Suppressor macrophage treated with lipopolysaccharide for 1 hour (primary cell): ENCODE results near the gene PIK3IP1.
A peak's percentile ranks its signal among the peaks of the same experiment; 100 is the strongest.

Experiments
- DNase-seq, 3 donors: peaks; one replicate each; pipeline ENCODE4 v3.0.0-alpha.2; 2020 to 2022

The PIK3IP1 gene

DNA sequence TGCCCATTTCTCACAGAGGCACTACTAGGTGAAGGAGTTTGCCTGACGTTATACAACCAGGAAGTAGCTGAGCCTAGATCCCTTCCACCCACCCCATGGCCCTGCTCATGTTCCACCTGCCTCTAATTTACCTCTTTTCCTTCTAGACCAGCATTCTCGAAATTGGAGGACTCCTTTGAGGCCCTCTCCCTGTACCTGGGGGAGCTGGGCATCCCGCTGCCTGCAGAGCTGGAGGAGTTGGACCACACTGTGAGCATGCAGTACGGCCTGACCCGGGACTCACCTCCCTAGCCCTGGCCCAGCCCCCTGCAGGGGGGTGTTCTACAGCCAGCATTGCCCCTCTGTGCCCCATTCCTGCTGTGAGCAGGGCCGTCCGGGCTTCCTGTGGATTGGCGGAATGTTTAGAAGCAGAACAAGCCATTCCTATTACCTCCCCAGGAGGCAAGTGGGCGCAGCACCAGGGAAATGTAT lies 14.1 kb downstream of the PIK3IP1 start:
- DNase-seq, result no peak

DNA sequence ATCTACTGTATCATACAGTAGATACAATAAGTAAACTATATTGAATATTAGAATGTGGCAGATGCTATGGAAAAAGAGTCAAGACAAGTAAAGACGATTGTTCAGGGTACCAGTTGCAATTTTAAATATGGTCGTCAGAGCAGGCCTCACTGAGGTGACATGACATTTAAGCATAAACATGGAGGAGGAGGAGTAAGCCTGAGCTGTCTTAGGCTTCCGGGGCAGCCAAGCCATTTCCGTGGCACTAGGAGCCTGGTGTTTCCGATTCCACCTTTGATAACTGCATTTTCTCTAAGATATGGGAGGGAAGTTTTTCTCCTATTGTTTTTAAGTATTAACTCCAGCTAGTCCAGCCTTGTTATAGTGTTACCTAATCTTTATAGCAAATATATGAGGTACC lies 14.5 kb downstream of the PIK3IP1 start:
- no peak for DNase-seq

DNA sequence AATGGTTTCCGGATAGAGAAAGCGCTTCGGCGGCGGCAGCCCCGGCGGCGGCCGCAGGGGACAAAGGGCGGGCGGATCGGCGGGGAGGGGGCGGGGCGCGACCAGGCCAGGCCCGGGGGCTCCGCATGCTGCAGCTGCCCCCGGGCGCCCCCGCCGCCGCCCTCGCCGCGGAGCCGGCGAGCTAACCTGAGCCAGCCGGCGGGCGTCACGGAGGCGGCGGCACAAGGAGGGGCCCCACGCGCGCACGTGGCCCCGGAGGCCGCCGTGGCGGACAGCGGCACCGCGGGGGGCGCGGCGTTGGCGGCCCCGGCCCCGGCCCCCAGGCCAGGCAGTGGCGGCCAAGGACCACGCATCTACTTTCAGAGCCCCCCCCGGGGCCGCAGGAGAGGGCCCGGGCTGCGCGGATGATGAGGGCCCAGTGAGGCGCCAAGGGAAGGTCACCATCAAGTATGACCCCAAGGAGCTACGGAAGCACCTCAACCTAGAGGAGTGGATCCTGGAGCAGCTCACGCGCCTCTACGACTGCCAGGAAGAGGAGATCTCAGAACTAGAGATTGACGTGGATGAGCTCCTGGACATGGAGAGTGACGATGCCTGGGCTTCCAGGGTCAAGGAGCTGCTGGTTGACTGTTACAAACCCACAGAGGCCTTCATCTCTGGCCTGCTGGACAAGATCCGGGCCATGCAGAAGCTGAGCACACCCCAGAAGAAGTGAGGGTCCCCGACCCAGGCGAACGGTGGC lies 15.7 kb downstream of the PIK3IP1 start:
- DNase-seq, result no peak

DNA sequence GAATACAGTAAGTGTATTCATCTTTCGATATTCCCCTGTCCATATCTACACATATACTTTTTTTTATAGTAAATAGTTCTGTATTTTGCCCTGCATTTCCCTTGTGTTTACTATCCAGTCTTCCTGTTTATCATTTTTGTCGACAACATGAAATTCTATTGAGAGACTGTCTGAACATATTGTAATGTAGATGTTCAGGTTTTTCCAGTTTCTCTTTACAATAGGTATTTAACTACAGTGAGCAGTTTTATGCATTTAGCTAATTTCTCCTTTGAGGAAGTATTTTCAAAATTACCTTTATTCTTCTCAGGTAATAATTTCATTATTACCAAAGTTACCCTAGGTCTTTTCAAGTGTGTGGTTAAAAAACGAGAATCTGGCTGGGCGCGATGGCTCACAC lies 16.7 kb downstream of the PIK3IP1 start:
- no peak for DNase-seq

DNA sequence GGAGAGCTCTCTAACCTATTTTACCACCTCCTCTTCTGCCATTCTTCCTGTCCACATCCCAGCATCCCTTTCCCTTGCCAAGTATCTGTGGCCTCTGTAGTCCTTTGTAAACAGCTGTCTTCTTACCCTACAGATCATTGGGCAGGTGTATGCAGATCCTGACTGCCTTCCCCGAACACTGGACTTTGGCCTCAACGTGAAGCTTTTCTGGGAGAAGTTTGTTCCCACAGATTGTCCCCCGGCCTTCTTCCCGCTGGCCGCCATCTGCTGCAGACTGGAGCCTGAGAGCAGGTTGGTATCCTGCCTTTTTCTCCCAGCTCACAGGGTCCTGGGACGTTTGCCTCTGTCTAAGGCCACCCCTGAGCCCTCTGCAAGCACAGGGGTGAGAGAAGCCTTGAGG lies 17.3 kb downstream of the PIK3IP1 start:
- no peak for DNase-seq

DNA sequence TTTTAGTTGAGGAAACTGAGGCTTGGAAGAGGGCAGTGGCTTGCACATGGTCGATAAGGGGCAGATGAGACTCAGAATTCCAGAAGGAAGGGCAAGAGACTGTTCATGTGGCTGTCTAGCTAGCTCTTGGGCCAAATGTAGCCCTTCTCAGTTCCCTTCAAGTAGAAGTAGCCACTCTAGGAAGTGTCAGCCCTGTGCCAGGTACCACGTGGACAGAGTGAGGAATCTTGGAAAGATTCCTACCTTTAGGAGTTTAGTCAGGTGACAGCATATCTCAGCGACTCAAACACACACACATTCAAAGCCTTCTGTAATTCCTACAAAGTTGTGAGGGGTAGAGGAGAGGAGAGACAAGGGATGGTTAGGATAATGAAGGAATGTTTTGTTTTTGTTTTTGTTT lies 18.3 kb downstream of the PIK3IP1 start:
- no peak for DNase-seq

DNA sequence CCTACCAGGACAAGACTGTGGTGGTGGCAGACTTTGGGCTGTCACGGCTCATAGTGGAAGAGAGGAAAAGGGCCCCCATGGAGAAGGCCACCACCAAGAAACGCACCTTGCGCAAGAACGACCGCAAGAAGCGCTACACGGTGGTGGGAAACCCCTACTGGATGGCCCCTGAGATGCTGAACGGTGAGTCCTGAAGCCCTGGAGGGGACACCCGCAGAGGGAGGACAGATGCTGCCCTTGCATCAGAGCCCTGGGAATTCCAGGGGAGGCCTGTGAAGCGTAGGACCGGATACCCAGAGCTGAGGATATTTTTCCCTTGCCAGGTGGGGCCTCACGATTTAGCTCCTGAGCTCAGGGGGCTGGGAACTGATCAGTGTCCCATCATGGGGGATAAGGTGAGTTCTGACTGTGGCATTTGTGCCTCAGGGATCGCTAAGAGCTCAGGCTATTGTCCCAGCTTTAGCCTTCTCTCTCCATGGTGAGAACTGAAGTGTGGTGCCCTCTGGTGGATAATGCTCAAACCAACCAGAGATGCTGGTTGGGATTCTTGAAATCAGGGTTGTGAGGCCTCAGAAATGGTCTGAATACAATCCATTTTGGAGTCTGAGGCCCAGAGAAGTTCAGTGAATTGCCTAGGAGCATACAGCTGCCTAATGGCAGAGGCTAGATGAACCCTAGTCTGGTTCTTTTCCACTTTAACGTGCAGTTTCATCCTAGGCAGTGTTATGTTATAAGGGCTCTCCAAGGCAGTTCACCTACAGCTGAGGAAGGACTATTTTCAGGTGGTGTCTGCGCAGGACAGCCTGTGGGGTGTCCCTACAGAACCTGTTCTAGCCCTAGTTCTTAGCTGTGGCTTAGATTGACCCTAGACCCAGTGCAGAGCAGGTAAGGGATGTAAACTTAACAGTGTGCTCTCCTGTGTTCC lies 19.5 kb downstream of the PIK3IP1 start:
- peak; percentile 71 to 79 (median 75) for DNase-seq

DNA sequence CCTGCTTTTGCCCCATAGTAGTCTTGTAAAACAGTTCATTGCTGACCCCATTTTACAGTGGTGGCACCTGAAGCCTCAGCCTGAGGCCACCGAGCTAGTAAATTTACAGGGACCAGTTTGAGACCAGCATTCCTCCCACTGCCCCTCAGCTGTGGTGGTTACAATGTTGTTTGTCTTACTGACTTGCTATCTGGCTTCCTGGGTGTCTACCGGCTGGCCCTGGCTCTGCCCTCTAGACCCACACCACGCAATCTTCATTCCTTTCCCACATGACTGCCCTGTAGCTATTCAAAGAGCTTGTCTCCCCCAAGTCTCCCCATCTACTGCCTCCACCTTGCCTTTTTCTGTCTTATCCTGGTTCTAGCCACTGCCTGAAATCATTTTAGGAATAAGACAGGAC lies 20.8 kb downstream of the PIK3IP1 start:
- no peak for DNase-seq

DNA sequence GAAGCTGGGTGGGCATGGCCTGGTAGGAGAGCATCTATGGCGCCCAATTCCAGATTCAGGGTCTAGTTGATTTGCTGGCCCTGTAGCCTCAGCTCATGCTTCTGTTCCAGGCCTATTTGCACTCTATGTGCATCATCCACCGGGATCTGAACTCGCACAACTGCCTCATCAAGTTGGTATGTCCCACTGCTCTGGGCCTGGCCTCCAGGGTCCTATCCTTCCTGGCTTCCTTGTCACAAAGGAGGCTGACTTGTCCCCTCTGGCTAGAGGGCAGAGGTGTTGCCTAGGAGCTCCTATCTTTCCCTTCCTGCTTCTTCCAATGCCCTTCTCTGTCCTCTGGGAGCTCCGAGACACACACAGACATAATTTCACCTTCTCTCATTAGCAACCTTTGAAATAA lies 21.3 kb downstream of the PIK3IP1 start:
- no peak for DNase-seq

DNA sequence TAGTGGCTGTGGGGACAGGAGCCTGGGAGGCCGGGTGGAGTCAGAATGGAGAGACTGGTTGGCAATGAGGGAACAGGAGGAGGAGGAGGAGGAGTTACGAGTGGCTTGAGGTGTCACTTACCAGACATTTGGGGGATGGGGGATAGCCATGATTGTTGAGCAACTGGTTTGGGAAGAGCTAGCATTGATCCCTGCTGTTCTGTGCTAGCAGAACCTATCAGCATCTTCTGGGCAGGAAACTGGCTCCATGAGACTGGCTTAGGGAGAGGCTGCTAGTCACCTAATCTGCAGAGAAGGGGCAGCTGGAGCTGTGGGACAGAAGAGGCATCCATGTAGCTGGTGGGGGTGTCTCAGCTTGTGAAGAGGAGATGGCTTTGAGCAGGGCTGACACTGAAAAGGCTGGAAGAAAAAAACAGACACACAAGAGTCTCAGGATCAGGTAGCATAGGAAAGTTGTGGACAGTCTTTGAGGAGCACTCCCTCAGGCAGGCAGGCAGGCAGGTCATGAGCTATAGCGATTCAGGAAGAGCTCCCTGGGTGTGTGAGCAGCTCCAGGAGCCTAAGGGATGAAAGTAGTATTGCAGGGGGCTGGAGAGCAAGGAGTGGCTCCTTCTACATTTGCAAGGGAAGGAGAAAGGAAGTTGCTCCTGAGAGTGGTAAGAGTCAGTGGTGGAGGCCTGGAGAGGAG lies 22.3 kb downstream of the PIK3IP1 start:
- DNase-seq, result no peak

DNA sequence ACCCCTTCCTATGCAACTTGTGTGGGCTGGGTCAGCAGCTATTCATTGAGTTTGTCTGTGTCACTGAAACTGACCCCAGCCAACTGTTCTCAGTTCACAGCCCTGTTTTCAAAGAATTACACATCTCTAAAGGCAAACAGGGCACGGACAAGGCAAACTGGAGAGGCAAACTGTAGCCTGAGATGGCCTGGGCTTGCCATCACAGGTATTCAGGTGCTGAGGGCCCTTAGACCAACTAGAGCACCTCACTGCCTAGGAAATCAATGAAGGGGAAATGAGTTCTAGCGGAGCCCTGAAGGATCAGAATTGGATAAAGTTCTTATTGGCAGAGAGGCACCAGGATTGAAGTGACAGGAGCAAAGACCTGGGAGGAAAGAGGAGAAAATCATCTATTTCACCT lies 24.0 kb downstream of the PIK3IP1 start:
- no peak for DNase-seq

DNA sequence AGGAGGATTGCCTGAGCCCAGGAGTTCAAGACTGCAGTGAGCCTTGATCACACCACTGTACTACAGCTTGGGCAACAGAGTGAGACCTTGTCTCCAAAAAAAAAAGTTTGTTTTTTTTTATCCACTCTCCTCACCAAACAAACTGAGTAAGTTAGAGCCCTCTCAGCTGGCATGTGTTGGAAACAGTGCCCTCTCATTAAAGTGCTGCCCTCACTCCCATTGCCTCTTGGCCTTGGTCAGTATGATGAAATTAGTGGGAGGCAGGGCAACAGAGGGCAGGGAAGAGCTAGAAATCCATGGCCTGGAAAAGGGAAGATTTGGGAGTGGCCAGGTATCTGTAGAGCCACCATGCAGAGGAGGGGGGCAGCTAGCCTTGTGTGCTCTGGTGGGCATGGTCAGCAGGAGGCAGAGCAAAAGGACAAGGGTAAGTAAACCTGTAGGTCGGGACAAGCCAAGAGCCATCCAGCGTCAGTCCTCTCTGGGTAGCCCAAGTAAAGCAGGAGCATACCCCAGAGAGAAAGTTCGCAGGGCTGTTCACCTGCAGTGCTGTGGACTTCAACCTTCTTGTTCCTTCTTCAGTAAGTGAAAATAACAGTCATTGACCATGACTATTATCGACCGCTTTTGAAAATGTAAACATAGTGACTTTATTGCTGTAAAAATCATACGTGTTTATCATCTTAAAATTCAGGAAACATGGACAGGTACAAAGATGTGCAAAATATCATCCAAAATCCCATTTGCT lies 28.2 kb downstream of the PIK3IP1 start:
- no peak for DNase-seq

DNA sequence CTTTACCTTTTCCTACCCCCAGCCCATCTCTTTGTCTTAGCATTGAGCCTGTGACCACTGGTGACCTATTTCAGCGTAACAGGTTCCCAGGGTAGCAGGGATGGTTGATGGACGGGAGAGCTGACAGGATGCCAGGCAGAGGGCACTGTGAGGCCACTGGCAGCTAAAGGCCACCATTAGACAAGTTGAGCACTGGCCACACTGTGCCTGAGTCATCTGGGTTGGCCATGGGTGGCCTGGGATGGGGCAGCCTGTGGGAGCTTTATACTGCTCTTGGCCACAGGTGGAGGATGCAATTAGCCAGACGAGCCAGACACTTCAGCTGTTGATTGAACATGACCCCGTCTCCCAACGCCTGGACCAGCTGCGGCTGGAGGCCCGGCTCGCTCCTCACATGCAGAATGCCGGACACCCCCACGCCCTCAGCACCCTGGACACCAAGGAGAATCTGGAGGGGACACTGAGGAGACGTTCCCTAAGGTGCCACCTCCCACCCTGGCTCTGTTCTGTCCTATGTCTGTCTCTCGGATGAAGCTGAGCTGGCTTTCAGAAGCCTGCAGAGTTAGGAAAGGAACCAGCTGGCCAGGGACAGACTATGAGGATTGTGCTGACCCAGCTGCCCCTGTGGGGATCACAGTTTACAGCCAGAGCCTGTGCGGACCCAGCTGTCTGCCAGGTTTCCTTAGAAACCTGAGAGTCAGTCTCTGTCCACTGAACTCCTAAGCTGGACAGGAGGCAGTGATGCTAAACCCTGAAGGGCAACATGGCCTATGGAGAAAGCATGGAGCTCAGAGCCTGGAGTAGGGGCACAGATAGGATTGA lies 29.8 kb downstream of the PIK3IP1 start:
- no peak for DNase-seq

DNA sequence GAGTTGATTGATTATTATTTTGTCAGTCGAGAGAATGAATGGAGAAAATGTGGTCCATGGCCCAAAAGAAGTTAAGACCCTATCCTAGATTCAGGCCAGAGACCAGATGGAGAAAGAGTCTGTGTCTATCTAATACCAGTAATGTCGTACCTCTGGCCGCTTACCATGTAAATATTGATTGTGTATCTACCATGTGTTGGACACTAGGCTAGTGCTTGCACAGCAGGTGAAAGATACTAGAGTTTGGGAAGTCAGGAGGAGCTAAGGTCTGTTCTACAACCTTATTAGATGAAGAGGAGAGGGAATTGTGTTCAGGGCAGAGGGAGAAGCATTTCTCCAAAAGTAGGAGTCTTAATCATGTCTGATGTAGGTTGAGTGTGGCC lies 31.8 kb downstream of the PIK3IP1 start:
- DNase-seq, result no peak

DNA sequence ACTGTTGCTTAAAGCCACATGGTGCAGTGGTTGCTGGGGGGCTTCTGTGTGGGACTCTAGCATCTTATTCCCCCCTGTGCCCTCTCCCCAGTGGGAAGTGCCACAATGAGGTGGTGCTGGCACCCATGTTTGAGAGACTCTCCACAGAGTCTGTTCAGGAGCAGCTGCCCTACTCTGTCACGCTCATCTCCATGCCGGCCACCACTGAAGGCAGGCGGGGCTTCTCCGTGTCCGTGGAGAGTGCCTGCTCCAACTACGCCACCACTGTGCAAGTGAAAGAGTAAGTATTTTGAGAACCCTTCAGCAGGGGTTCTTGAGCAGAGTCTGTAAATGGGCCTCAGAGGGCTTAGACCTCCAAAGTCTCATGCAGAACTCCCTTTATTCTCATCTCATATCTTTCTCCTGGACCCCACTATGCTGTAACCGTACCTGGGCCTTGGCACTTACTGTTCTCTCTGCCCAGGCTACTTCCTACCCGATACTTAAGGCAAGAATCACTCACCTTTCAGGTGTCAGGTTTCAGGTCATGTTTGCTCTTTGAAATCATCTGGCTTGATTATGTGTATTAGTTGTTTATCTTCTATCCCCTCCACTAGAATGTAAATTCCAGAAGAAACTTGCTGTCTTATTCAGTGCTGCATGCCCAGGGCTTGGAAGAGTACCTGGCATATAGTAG lies 32.4 kb downstream of the PIK3IP1 start:
- no peak for DNase-seq

DNA sequence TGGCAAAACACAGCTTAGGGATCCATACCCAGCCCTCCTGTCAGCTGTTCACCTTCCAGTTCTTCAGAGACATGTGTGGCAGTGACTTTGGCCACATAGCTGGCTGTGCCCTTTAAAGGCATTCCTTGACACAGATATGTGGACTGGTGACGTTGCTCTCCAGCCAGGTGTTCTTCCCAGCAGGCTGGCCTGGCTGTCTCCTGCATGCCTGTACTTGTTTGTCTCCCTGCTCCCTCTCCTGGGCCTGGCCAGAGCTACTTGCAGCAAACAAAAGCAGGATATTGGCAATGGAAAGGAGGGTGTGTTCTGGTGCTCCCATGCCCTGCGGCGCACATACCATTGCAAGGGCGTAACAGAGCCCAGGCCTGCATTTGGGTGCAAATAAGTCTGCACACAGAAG lies 38.3 kb downstream of the PIK3IP1 start:
- no peak for DNase-seq

DNA sequence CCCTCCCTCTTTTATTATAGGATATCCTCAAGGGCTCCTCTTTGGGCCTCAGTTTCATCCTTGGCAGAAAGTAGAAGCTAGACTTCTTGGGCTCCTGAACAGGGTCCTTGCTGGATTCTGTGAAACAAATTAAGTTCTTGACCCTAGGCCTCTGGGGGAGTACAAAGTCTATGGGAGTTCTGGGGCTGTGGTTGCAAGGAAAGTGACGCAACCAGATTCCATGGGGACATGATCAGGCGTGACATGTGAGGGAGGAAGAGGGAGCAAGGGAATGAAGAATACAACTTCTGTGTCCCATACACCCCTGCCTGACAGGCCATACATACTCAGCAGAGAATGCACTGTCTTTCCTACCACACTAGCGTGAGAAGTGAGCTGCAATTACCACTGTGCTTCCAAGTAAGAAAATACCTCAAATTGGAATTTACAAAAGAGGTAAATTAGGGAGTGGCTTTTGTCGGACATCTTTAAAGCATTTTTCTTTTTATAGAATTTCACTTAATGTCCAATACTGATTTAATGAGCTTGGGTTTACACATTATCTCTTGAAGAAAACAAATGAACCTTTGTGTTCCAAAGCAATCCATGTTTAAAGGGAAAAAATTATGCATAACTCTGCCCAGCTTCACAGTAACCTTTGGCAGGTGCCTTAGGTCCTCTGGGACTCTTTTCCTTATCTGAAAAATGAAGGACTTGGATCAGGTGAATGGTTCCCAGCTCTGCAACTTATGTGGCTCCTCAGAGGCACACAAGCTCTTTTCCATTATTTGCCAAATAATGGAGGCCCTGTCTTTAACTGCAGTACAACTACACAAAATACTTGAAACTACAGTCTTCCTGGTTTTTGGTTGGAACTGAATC lies 41.3 kb downstream of the PIK3IP1 start:
- no peak for DNase-seq

DNA sequence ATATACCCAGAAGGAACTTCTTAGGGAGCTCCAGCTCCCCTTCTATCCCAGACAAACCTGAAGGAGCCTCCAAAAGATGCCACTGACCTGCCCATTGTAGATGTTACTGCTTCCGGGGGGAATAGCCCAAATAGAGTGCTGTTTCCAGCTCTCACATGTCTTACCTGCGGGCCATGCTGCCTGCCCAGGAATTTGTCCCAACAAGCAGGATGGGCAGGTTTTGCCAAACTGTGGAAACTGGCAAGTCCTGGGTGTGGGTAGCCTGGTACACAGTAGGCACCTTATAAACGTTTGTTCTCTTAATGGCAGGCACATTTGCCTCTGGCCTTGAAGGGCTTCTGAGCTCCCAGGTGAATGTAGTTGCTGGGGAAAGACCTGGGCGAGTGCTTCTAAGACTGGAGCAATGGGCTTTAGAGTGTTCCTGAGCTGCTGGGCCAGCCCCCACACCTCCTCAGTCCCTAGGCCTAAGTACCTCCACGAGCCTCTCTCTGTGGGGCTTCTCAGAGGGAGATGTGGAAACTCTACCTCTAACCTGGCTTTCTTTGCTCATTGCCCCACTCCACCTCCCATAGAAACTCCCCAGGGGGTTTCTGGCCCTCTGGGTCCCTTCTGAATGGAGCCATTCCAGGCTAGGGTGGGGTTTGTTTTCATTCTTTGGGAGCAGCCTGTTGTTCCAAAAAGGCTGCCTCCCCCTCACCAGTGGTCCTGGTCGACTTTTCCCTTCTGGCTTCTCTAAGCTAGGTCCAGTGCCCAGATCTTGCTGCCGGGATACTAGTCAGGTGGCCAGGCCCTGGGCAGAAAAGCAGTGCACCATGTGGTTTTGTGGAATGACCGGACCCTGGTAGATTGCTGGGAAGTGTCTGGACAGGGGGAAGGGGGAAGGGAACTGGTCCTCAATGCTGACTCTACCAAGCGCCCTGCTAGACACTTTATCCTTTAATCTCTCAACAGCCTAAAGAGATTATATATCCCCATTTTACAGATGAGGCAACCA lies 43.0 kb downstream of the PIK3IP1 start:
- DNase-seq, result no peak
